Stimulated activated CD8-positive, alpha-beta memory T cell treated with anti-CD3 and anti-CD28 coated beads, Interleukin-4, amount 100 ng/mL, for 1 hour (primary cell): ENCODE measurements around the gene SYT6.
"Not testable (repeated sequence)": the region's sequence is repeated elsewhere in the genome, so short reads cannot be mapped to it uniquely, and the experiment has no call there.

Experiments used
- DNase-seq, 2 donors: peaks; one replicate each; pipeline ENCODE4 v3.0.0-alpha.2; 2020; ENCODE audit warnings: low read depth in 2 of 2, low spot score in 1 of 2

The SYT6 gene

DNA sequence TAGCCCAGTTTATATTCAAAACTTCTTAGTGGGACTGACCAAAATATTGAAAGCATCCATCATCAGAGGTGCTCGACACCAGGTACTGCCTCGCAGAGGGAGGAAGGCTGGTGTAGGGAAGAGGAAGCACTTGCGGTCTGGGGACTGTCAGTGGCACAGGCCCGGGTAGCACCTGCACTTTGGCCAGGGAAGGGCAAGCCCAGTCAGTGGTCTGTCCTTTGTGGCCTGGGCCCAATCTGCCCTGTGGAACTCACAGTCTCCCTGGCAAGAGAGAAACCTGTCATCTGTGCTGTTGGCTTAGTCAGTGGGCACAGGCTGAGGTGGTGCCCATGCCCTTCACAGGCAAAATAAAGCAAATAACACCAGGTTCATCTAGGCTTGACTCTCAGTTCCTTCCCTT, 77.4 kb downstream of the SYT6 start:
- no peak for DNase-seq

DNA sequence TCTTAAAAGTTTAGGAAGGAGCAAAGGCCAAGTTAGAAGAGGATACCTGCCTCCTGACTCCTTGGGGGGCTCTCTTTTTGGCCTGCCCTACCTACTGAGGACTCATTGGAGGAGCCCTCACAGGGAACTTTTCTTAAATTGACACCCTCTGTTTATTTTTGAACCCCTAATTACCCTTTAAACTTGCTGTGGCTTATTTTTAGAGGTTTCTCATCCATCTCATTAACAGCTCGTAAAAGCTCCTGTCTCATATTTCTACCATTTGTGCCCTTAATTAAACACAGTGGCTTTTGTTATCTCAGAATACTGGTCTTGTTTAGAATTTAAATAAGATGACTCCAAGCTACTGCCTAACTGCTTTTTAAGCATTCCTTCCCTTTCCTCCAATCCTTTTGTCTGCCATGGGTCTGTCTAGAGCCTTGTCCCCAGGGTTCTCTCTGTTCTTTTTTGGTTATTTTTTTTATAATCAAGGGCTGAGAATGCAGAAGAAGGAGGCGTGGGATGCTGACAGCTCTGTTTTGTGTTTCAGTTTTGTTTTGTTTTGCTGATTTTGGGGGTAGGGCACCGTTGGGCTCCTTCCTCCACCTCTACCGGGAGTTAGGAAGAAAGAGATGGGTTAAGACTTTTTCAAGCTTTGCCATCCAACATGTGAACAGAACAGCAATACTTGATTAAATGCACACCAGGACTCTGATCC, 78.0 kb downstream of the SYT6 start:
- no peak for DNase-seq

DNA sequence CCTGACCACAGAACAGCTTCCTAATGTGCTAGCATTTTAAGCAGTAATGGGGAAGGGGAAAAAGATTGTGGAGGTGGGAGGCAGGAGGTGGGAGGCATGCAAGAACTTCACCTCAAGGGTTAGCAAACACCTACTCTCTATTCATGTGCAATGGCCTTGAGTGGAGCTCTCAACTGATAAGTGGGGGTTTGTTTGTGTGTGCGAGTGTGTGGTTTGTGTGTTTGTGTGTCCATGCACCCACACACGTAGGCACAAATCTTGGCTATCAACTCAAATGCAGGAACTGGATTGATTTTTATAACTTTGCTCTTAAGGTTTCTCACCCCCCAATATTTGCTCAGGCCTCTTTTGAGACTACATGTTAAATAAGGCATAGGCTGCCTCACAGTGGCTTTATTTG, 78.6 kb downstream of the SYT6 start:
- no peak for DNase-seq

DNA sequence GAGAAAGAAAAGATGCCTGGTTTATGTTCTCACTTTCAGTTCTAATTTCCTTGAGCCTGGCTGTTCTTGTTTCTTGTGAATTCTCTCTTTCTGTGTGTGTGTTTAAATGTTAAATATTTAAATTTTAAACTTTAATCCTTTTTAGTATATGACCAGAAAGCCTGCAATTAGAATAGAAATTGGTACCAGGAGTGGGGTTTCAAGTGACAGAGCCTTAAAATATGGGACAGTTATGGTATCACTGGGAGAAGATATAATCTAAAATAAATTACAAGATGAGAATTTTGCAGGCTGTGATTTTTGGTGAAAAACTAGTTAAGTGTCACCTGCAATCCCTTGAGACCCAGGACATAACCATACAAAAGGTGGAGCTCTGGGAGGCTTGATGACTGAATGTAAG, 81.4 kb downstream of the SYT6 start:
- no peak for DNase-seq

DNA sequence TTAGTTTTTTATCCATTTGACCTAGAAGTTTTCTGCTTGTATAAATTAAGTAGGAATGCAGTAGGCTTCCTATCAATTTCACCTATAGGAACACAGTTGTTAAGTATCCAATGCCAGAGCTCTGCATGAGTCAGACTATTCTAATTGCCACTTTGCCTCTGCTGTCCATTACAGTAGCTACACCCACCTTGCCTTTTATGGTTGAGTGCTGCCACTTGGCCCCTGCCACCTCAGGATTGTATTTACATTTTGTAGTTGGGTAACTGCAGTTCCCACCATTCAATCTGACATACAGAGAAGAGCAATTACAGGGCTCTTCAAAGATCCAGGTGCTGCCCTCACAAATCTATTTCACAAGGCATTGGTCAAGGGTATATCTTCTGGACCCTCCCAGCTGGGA, 83.9 kb downstream of the SYT6 start:
- DNase-seq = not testable (repeated sequence)

DNA sequence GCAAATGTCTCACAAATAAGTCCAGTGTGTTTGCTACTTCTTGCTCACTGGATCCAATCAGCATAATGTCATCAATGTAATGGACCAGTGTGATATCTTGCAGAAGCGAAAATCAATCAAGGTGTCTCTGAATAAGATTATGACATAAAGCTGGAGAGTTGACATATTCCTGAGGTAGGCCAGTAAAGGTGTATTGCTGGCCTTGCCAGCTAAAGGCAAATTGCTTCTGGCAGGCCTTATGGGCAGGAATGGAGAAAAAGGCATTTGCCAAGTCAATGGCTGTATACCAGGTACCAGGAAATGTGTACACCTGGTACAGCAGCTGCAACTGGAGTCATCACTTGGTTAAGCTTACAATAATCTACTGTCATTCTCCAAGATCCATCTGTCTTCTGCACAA, 85.0 kb downstream of the SYT6 start:
- DNase-seq = not testable (repeated sequence)

DNA sequence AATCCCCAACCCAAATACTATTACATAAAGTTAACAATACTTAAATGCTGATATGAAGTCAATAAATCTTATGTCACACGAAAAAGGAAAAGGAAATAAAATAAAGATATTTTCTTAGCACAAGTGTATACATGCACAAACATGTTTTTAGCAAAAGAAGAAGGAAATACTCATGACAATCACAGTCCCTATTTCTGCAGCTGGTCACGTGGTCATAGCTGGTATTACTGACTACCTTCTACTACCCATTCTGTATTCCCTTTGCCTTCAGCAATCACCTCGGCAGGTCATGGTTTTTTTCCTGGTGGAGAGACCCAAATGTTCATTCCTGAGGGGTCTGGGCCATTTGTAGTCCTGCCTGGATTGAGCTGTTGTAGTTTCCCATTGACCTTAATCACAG, 88.0 kb downstream of the SYT6 start:
- DNase-seq = not testable (repeated sequence)

DNA sequence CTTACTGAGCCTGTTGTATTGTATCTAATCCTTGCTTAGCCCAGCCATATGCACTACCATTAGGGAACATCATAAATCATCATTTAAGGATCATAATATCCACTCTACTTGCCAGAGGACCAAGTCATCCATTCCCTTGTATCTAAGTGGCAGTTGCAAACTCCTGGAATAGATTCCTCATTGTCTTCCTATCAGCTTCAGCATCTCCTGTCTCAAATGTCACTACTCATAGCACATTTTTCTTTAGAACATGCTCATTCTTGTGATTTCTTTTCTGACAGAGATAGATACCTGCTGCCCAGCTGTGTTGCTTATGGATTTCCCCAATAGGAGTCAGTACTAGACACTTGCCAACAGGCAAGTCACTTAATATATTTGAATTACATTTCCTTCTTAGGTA, 90.1 kb downstream of the SYT6 start:
- no peak for DNase-seq

DNA sequence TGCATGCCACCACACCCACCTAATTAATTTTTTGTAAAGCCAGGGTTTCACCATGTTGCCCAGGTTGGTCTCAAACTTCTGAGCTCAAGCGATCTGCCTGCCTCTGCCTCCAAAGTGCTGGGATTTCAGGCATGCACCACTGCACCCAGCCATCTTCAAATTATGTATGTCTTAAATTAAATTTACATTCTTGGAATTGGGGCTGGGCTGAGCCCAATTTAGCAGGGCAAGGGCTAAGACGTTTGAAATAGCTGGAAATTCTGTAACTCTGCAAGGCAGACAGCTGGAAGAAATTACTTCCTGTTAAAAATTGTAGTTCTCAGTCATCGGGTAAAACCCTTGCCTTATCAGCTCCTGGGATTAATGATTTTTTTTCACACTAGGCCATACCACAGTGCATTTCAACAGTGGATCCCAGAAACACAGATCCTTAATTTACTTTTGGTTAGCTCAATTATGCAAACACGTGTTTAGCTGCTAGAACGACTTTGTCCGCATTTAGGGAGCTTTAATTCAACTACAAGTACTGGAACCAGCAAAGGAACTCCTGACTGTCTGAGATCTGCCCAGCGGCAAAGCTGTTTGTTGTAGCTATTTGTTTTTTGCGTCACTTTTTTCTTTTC, 91.1 kb downstream of the SYT6 start:
- no peak for DNase-seq

DNA sequence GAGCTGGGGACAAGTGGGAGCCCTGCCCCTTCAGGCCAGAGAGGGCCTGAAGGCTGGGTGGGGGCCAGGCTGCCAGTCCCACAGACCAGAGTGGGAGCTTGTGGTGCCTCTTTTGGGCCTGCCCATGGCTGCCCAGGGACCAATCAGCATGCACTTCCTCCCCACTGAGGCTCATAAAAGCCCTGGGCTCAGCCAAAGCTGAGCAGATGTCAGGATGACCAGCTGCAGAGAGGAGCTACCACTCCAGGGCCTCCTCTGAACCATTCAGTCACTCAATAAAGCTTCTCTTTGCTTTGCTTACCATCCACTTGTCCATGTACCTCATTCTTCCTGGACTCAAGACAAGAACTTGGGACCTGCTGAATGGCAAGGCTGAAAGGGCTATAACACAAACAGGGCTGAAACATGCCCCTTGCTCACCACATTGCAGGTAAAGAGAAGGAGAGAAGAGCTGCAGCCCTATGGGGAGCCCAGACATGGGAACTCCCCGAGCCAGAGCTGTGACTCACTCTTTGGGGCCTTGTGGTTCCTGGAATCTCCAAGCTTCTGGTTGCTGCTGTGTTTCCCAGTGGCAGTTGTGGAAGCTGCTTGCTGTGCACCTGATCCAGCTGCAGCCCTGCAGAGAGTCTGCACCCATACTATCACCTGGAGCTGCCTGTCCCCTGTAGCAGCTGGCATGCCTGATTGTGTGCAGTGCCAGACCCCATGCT, 92.4 kb downstream of the SYT6 start:
- no peak for DNase-seq

DNA sequence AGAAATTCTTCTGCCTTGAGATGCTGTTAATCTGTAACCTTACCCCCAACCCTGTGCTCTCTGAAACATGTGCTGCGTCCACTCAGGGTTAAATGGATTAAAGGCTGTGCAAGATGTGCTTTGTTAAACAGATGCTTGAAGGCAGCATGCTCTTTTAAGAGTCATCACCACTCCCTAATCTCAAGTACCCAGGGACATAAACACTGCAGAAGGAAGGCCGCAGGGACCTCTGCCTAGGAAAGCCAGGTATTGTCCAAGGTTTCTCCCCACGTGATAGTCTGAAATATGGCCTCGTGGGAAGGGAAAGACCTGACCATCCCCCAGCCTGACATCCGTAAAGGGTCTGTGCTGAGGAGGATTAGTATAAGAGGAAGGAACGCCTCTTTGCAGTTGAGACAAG, 95.4 kb downstream of the SYT6 start:
- DNase-seq = not testable (repeated sequence)

DNA sequence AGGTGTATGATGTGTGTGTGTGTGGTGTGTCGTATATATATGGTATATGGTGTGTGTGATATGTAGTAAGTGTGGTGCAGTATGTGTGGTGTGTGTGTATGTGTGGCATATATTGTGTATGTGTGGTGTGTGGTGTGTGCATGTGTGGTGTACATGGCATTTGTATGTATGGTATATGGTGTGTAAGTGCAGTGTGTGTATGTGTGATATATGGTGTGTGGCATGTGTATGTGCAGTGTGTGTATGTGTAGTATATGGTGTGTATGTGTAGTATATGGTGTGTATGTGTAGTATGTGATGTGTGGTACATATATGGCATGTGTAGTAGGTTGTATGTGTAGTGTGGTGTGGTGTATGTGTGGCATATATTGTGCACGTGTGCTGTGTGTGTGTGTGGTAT, 99.5 kb downstream of the SYT6 start:
- no peak for DNase-seq

DNA sequence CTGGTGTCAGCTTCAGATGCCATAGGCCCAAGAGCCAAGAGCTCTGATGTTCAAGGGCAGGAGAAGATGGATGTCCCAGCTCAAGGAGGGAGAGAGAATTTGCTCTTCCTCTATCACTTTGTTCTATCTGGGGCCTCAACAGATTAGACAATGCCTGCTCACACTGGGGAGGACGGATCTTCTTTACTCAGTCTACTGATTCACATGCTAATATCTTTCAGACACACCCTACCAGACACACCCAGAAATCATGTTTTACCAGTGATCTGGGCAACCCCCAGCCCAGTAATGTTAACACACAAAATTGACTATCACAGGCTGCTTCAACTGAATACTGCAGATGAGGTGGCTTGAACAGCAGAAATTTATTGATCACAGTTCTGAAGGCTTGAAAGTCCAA, 105.4 kb downstream of the SYT6 start:
- no peak for DNase-seq

DNA sequence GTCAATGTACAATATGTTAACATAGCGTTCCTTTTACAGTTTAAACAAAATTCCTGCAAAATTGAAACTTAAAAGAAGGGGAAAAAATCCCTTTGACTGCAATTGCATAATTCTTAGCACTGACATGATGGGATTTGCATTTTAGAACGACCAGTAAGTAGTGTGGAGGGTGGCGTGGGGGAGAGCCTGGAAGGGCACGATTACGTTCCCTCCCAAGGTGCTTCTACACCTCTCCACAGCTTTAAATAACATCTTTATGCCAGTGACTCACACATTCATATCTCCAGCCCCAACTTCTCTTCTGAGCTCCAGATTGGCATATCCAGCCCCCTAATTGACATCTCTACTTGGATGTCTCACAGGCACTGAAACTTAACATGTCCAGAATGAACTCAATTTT, 110.1 kb downstream of the SYT6 start:
- DNase-seq = no peak

DNA sequence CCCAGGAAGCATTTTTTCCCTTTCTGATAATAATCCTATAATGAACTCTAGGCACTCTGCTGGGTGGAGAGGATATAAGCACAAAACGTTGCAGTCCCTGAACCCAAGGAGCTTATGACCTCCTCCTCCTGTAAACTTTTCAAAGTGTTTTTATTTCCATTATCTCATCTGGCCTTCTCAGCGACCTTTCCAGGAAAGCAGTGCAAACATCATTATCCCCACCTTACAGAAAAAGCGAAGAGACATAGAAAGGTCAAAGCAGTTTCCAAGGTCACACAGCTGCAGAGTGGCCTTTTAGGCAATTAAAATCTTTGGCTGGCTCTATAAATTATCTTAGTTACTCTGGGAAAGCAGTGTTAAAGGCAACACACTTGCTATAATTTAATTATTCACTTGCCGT, 110.6 kb downstream of the SYT6 start:
- DNase-seq = no peak

DNA sequence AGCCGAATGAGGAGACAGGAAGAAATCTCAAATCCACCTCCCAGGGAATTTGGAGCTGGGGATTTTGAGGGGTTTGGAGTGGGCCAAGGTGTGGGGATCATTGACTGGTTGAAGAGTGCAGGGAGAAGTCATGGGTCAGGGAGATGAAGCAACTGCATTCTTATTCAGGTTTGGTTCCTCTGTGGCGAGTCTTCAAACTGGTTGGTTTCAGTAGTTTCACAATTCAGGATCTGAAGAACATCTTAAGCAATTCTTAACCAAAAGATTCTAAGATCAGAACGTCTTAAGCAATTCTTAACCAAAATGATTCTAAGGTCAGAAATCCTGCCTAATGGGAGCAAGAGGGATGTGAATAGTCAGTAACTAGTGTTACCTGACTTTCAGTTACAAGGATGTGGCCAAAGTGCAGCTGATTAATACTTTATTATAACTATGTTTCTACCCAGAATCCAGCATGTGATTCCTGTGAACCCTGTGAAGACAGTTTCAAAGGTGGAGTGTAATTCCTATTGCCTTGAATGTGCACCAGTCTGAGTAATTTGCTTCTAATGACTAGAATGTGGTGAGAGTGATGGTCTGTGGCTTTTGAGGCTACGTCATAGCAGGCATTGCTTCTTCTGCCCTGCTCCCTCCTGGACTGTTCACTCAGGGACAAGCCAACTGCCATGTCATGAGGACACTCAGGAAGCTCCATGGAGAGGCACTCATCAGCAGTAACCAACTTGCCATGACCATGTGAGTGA, 113.2 kb downstream of the SYT6 start:
- no peak for DNase-seq
